NCI-H2171 treated with DMSO at 0.1 percent for 48 hours (cell line): Measurements from ENCODE around the gene KLHDC9.
"Not testable (repeated sequence)": the region's sequence is repeated elsewhere in the genome, so short reads cannot be mapped to it uniquely, and the experiment has no call there.

Experiments
- DNase-seq: peaks from one replicate; lab custom pipeline; 2025; lab: John Stamatoyannopoulos, UW

Gene KLHDC9

GRCh38 chr1:161096015-161096414, 2.1 kb upstream of the KLHDC9 start:
- DNase-seq: no peak

- DNase-seq: no peak
Observed at GRCh38 chr1:161096530-161096929, 1.6 kb upstream of the KLHDC9 start.

GRCh38 chr1:161099090-161099802, 1.1 kb downstream of the KLHDC9 start:
- DNase-seq: no peak

- DNase-seq: no peak
Observed at GRCh38 chr1:161100556-161100955, 2.4 kb downstream of the KLHDC9 start.

GRCh38 chr1:161106431-161106830, 8.3 kb downstream of the KLHDC9 start:
- DNase-seq: no peak

GRCh38 chr1:161111117-161111516, 13.0 kb downstream of the KLHDC9 start:
- no peak for DNase-seq

GRCh38 chr1:161111527-161111926, 13.4 kb downstream of the KLHDC9 start:
- DNase-seq: no peak

- no peak for DNase-seq
Observed at GRCh38 chr1:161113915-161114314, 15.8 kb downstream of the KLHDC9 start.

GRCh38 chr1:161114556-161114955, 16.4 kb downstream of the KLHDC9 start:
- DNase-seq: no peak

GRCh38 chr1:161115132-161115711, 17.1 kb downstream of the KLHDC9 start:
- DNase-seq: no peak

- not testable (repeated sequence) for DNase-seq
Observed at GRCh38 chr1:161115961-161116360, 17.8 kb downstream of the KLHDC9 start.

GRCh38 chr1:161117759-161118581, 19.8 kb downstream of the KLHDC9 start, which contains the start of the genes NIT1 and PFDN2:
Gene NIT1, plus strand, starts transcription at chr1:161118105. Its CDS starts 72 bp downstream, at chr1:161118177.
Gene PFDN2, minus strand, starts transcription at chr1:161118037. Its CDS starts 11 bp downstream, at chr1:161118026.
- DNase-seq: peak; percentile 83

GRCh38 chr1:161119092-161119903, 21.1 kb downstream of the KLHDC9 start:
- DNase-seq: no peak

- DNase-seq: no peak
Observed at GRCh38 chr1:161121042-161121650, 23.0 kb downstream of the KLHDC9 start.

GRCh38 chr1:161121834-161122233, 23.7 kb downstream of the KLHDC9 start:
- no peak for DNase-seq

- DNase-seq: no peak
Observed at GRCh38 chr1:161122967-161123366, 24.8 kb downstream of the KLHDC9 start.

GRCh38 chr1:161127649-161128048, 29.5 kb downstream of the KLHDC9 start:
- no peak for DNase-seq

GRCh38 chr1:161128591-161129420, 30.6 kb downstream of the KLHDC9 start:
- DNase-seq: no peak

- no peak for DNase-seq
Observed at GRCh38 chr1:161130266-161130665, 32.1 kb downstream of the KLHDC9 start.
